Anterior cingulate cortex (tissue), 58 donors: ENCODE data around the gene GABRE.
"Not testable (repeated sequence)": the region's sequence is repeated elsewhere in the genome, so short reads cannot be mapped to it uniquely, and the experiment has no call there.

Experiments used
- DNase-seq, 58 donors: peaks; one replicate each; lab custom pipeline; 2025; lab: John Stamatoyannopoulos, UW

GABRE gene

GRCh38 chrX:151973060-151973661 lies 1.3 kb downstream of the GABRE start:
- DNase-seq = no peak

DNA sequence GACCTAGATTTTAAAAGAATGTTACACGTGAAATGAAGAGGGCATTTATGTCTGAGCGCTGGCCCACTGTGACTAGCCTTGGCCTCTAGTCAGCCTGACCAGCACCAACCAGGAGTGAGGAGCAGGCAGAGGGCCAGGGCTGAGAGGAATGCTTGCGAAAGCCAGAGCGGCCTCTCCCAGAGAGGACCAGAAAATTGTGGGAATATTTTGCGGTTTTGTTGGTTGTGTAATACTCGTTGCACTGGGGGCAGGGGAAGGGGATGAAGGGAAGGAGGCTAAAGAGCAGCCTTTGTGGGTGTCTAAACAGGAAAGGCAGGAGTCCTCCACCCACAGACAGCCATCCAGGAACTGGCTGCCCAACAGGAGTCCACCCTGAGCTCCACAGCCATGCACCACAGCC lies 3.8 kb downstream of the GABRE start:
- DNase-seq = peak in 4 of 58 donors; percentile 0 to 4 (median 1)

DNA sequence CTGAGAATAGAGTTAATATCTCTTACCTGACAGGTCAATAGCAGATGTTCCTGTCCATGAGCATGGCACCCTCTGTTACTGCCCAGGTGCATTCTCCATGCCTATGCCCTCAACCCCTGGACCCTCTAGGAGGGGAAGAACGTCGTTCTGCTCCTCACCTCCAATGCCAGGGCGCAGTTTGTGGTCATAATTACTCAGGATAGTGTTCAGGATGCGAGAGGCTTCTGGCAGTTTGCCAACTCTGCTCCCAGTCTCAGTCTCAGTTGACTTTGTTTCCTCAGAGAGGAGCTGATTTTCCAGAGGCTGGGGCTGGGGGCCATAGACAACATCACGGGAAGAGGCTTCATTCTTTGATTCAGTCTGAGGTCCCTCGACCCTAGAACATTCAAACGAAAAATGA lies 4.4 kb downstream of the GABRE start:
- DNase-seq = no peak

DNA sequence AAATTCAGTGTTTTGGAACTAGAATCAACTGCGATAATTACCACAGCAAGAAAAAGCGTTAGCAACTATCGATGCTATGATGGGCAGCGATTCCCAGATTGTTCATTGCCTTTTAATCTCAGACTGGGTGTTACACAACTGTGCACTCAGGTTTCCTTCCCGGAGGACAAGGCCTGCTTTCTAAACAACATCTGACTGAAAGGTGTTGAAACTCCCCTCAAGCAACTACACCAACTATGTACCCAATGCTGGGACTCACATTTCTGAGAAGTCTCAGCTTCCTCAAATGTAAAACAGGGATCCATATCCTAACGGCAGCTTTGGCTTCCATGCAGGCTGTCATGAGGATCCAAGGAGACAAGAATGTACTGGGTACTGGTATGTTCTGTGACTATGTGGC lies 8.2 kb downstream of the GABRE start:
- no peak for DNase-seq

DNA sequence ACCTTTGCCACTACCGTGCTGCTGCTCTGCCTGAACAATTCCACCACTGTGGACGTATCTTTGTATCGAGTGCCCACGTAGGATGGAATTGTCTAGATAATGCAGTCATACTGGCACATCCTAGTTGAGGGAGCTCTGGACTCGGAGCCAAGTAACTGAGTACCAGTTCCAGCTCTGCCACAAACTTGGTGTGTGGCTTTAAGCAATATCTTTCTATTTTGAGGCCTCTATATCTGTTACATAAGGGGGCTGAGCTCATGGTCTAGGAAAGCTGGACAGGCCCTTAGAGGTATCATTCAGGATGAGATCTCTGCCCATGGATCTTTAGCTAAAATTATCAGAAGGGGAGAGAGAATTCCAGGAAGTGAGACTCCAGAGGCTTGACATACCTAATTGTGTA lies 12.4 kb downstream of the GABRE start:
- no peak for DNase-seq

DNA sequence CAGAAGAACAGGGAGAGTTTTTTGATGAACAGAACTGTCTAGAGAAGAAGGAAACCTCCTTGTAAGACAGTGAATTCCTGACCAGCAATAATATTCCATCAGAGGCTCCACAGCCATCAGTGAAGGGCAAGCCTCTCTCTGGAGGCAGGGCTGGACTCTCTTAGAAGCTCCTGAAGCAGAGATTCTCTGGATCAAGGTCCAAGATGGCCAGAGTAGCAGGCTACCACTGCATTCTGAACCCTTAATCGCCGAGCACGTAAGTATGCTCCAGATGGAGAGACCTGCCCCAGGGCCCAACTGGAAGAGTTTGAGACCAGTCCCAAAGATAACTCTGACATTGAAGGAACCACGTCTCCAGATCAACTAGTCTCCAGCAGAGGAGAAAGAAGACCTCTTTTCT lies 16.4 kb downstream of the GABRE start:
- DNase-seq = no peak

DNA sequence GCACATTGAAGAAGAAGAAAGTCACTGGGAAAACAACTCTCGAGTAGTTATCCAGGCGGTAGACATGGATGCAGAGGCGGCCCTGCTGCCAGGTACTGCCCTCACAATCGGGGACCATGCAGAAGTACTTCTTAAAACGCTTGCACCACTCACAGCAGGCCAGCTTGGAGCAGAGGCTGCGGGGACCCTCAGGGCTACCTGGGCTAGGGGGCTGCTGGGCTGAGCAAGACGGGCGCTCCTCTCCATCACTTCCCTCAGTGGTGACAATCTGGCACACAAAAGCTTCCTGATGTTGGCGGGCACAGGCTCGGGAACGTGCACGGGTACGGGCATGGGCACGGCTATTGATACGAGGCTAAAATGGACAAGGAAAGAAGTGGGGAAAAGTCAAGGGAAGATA lies 19.7 kb downstream of the GABRE start:
- DNase-seq = no peak

- no peak for DNase-seq
Measured at GRCh38 chrX:151938172-151938571, 36.3 kb downstream of the GABRE start.

DNA sequence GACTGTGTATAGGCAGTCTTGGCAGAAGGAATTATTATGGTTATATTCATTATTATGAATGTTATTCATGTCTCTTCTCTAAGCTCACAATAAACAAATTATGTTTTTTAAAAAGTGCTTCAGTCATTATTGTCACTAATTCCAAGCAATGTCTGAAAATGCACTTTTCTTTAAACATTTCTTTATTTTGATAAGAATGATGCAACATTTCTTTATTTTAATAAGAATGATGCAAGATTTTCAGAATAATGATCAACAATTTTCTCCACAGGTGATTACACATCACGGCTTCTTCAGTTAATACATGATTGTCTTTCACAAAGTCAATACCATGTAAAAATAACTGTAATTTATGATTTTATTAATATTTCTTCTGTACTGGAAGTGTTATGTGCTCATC lies 39.1 kb downstream of the GABRE start:
- DNase-seq = no peak

DNA sequence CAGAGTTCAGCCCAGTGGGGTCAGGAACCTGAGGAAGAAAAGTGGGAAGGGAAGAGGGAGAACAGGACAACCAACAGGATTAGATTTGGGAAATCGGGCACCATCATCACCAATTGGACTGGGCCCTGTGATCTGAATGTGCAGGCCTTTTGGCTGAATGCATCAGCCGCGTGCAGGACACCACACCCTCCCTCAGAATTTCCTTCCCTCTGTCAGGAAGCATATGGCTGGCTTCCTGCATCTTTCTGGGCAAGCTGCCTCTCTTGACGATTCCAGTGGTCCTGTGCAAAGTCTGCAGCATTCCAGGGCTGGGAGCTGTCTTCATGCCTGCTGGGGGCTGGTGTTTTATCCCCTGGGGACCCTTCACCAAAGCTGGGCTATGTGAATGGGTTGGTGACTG lies 45.4 kb downstream of the GABRE start:
- DNase-seq = no peak

DNA sequence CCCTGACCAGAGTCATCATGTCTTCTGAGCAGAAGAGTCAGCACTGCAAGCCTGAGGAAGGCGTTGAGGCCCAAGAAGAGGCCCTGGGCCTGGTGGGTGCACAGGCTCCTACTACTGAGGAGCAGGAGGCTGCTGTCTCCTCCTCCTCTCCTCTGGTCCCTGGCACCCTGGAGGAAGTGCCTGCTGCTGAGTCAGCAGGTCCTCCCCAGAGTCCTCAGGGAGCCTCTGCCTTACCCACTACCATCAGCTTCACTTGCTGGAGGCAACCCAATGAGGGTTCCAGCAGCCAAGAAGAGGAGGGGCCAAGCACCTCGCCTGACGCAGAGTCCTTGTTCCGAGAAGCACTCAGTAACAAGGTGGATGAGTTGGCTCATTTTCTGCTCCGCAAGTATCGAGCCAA lies 50.8 kb downstream of the GABRE start:
- no peak for DNase-seq

GRCh38 chrX:151922692-151923091 lies 51.8 kb downstream of the GABRE start:
- no peak for DNase-seq

DNA sequence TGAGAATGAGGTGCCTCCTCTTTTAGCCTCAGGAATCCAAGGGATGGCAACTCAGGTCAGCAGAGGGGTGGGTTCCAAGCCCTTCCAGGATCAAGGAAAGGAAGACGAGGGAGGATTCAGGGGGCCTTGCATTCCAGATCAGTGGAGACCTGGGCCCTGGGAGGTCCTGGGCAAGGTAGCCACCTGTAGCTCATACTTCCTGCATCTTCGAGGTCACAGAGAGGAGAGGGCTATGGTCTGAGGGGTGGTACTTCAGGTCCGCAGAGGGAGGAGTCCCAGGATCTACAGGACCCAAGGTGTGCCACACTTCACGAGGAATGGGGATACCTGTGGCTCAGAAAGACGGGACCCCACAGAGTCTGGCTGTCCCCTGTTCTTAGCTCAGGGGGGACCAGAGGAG lies 52.6 kb downstream of the GABRE start:
- DNase-seq = no peak

GRCh38 chrX:151921292-151921691 lies 53.2 kb downstream of the GABRE start:
- DNase-seq = no peak

DNA sequence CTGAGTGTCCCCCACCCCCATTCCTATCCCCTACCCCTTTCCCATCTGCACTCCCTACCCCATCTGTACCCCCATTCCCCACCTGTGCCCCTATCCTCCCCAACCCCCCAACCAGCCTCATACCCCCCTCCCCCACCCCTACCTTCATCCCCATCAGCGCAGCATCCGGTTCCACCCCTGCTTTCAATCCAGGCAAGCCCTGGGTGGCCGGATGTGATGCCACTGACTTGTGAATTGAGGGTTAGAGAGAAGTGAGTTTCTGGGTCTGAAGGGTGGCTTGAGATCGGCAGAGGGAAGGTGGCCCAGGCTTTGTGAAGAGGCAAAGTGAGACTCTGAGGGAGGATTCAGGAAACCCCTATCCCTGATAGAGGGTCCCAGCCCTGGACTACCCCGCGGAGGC lies 53.9 kb downstream of the GABRE start:
- DNase-seq = no peak

DNA sequence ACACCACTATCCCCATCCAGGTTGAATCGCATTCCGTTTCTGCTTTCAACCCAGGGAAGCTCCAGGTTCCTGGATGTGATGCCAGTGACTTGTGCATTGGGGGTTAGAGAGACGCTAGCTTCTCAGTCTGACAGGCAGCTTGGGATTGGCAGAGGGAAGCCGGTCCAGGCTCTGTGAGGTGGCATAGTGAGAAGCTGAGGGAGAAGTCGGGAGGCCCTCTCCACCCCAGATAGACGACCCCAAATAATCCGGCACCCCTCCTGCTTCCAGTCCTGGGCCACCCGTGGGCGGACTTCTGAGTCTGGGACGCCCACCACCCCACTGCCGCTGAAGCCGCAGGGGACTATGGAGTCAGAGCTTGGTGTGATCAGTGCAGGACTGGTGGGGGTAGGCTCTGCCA lies 54.4 kb downstream of the GABRE start:
- DNase-seq = no peak

DNA sequence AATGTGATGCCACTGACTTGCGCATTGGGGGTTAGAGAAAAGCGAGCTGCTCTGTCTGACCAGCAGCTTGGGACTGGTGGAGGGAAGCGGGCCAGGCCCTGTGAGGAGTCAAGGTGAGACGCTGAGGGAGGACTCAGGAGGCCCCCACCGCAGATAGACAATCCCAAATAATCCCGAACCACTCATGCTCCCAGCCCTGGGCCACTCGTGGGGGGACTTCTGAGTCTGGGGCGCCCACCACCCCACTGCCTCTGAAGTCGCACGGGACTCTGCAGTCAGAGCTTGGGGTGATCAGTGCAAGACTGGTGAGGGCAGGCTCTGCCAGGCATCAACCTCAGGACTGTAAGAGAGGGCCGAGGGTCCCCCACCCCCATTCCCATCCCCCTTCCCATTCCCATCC lies 54.9 kb downstream of the GABRE start:
- DNase-seq = no peak

- not testable (repeated sequence) for DNase-seq
Measured at GRCh38 chrX:151918736-151919135, 55.7 kb downstream of the GABRE start.

- DNase-seq = no peak
Measured at GRCh38 chrX:151912780-151913179, 61.7 kb downstream of the GABRE start, which contains the start of gene MAGEA4. Gene MAGEA4, plus strand, starts transcription at chrX:151912889. Its CDS starts 10,776 bp downstream, at chrX:151923665.

DNA sequence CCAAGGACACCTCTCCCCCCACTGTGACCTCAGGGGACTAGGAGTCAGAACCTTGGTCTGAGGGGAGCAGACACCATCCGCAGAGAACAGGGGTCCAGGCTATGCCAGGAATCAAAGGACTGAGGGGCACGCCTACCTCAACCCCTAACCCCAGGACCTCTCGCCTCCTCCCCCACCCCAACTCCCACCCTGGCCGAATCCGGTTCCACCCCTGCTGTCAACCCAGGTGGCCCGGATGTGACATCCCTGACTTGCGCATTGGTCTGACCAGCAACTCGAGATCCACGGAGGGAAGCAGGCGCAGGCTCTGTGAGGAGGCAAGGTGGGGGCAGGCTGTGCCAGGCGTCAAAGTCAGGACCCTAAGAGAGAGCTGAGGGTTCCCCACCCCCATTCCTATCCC lies 62.3 kb downstream of the GABRE start:
- DNase-seq = no peak

GRCh38 chrX:151904989-151905388 lies 69.5 kb downstream of the GABRE start:
- DNase-seq = no peak
